Measurements from ENCODE around the gene OSCAR.
"Not testable (repeated sequence)": the region's sequence is repeated elsewhere in the genome, so short reads cannot be mapped to it uniquely, and the experiment has no call there.

OSCAR gene

GRCh38 chr19:54125713-54126112, 25.1 kb upstream of the OSCAR start:
- no peak for DNase-seq (ENCODE audit: low spot score)

DNA sequence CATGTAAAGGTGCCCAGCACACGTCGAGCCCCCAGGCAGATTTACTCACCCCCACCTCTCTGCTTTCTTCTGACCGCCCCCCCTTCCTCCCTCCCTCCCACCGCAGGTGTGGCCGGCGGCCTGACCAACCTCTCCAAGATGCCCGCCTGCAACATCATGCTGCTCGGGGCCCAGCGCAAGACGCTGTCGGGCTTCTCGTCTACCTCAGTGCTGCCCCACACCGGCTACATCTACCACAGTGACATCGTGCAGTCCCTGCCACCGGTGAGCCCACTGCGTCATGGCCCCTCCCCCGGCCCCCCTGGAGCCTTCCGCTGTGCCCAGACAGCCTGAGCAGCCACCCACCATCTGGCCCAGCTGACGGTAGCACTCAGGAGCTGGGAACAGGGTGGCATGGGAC, 23.8 kb upstream of the OSCAR start:
- no peak for DNase-seq (ENCODE audit: low spot score)

DNA sequence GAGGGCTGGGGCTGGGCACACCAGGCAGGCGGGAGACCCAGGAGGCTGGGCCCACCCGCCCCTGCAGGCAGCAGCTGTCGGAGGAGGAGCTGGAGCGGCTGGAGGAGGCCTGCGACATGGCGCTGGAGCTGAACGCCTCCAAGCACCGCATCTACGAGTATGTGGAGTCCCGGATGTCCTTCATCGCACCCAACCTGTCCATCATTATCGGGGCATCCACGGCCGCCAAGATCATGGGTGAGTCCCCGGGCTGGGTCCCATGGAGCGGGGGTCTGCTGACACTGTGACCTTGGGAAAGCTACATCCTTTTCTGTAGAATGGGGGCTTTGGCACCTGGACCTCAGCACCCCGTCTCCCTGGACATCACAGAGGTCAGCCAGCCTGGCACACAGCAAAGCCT, 23.1 kb upstream of the OSCAR start:
- no peak for DNase-seq (ENCODE audit: low spot score)

DNA sequence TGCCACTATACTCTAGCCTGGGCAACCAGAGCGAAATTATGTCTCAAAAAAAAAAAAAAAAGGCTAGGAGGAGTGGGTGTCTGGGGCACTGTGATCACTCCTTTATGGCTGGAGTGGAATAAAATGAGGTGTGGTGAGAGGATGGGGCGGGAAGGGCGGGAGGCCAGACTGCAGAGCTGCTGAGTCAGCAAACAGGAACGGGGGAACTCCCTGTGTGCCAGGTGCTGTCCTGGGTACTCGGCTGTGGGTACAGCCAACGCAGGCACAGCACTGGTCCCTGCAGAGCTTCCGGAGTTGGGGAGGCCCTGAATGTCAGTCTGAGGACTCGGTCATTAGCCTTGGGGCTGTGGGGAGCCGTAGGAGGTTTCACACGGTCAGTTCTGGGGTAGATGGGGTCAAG, 20.7 kb upstream of the OSCAR start:
- no peak for DNase-seq (ENCODE audit: low spot score)

GRCh38 chr19:54115109-54116063, 14.8 kb upstream of the OSCAR start, which contains the start of the genes PRPF31 and TFPT:
Gene PRPF31 (plus strand): TSS chr19:54115754. CDS start chr19:54118279, 2,525 bp downstream.
Gene TFPT (minus strand): TSS chr19:54115657. CDS start chr19:54115269, 388 bp downstream.
- peak; percentile 97 for DNase-seq (ENCODE audit: low spot score)

GRCh38 chr19:54114340-54115108, 13.9 kb upstream of the OSCAR start:
- DNase-seq (ENCODE audit: low spot score), result peak; percentile 42

DNA sequence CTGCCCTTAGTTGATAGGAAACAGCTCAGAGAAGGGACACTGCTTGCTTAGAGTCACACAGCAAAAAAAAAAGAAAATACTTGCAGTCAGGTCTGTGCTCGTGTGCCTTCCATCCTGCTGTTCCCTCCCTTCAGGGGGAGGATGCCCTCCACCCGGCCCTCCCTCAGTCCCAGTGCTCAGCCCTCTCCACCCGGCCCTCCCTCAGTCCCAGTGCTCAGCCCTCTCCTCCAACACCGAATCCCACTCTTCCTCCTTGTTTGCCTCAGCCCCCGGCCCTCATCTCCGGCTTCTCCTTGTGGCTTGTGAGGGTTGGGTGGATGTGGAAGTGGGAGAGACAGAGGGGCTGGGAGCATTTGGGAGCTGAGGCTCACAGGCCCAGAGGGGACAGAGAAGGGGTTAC, 9.0 kb upstream of the OSCAR start:
- DNase-seq (ENCODE audit: low spot score), result no peak

DNA sequence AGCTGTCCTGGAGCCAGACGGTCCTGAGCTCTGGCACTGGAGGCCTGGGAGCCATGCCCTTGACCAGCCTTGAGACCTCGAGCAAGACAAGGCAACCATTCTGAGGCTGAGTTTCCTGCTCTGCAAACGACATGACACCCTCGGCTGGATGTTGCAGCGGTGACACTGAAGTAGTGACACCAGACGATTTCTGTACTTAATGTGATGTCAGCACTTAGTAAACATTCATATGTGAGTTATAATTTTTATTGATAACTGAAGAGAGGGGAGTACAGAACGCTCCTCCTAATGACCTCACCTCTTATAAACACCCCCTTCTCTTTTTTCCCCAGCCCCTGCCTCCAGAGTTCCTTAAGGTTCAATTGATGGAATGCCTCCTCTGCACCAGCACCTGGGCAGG, 7.9 kb upstream of the OSCAR start:
- DNase-seq (ENCODE audit: low spot score), result no peak

DNA sequence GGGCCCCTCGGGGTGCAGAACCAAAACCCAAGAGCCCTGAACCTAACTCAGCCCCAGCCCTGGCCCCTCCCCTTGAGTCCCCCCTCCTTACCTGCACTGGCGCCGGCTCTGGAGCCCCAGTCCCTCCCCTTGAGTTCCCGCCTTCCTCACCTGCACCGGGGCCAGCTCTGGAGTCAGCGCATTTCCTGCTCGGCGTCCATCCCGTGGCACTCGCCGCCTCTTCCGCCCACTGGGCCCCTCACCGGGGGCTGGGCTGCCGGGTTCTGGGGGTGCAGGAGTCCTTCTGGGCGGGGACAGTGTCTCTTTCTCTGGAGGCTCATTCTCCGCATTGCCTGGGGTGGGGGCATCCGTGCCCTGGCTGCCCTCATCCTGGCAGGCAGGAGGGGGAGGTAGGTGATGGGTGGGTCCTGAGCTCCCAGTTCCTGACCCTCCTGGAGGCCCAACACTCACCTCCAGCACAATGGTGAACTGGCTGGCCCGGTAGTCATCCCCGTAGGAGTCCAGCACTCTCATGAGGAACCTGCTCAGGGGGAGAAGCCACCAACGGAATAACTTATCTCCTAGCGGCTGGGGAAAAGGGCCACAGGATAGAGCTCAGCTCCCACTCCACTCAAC, 7.4 kb upstream of the OSCAR start:
- no peak for DNase-seq (ENCODE audit: low spot score)

- no peak for DNase-seq (ENCODE audit: low spot score)
Measured at GRCh38 chr19:54106716-54107115, 6.1 kb upstream of the OSCAR start.

- no peak for DNase-seq (ENCODE audit: low spot score)
Measured at GRCh38 chr19:54105796-54106195, 5.2 kb upstream of the OSCAR start.

GRCh38 chr19:54104998-54105715, 4.6 kb upstream of the OSCAR start:
- no peak for DNase-seq (ENCODE audit: low spot score)

GRCh38 chr19:54102421-54103169, 2.0 kb upstream of the OSCAR start, which contains the start of gene NDUFA3:
Gene NDUFA3 (plus strand): TSS chr19:54102855. CDS start chr19:54102879, 24 bp downstream.
- peak; percentile 100 for DNase-seq (ENCODE audit: low spot score)

GRCh38 chr19:54099903-54100255, 724 bp downstream of the OSCAR start:
- DNase-seq (ENCODE audit: low spot score), result not testable (repeated sequence)

- no peak for DNase-seq (ENCODE audit: low spot score)
Measured at GRCh38 chr19:54099190-54099902, 1.3 kb downstream of the OSCAR start.

- peak; percentile 51 for DNase-seq (ENCODE audit: low spot score)
Measured at GRCh38 chr19:54096617-54097106, 3.9 kb downstream of the OSCAR start.

GRCh38 chr19:54095859-54096616, 4.6 kb downstream of the OSCAR start:
- DNase-seq (ENCODE audit: low spot score), result peak; percentile 83

GRCh38 chr19:54095136-54095858, 5.3 kb downstream of the OSCAR start:
- DNase-seq (ENCODE audit: low spot score), result no peak

Data from GM03348 (cell line).